GM18858 (cell line): ENCODE data around the gene CHRNB2.
"Not testable (repeated sequence)": the region's sequence is repeated elsewhere in the genome, so short reads cannot be mapped to it uniquely, and the experiment has no call there.

Source experiments
- ATAC-seq: cut with Tn5 transposase; IDR thresholded peaks from one replicate; pipeline ENCODE4 v1.9.1; 2021; ENCODE audit not compliant: unreplicated experiment

The CHRNB2 gene

GRCh38 chr1:154567386-154568156 is at the start of gene CHRNB2:
TSS of gene CHRNB2 (plus strand) at chr1:154567778. CDS start at chr1:154568045, 267 bp downstream.
- ATAC-seq = no peak

- ATAC-seq = no peak
Measured at GRCh38 chr1:154519591-154519991, 48.0 kb upstream of the CHRNB2 start.

- ATAC-seq = no peak
Measured at GRCh38 chr1:154520333-154520732, 47.2 kb upstream of the CHRNB2 start.

GRCh38 chr1:154521695-154522094 is 45.9 kb upstream of the CHRNB2 start:
- no peak for ATAC-seq

- no peak for ATAC-seq
Measured at GRCh38 chr1:154524881-154525280, 42.7 kb upstream of the CHRNB2 start.

GRCh38 chr1:154527192-154527591 is 40.4 kb upstream of the CHRNB2 start:
- ATAC-seq = no peak

- no peak for ATAC-seq
Measured at GRCh38 chr1:154529308-154529707, 38.3 kb upstream of the CHRNB2 start.

- not testable (repeated sequence) for ATAC-seq
Measured at GRCh38 chr1:154531950-154532349, 35.6 kb upstream of the CHRNB2 start.

- no peak for ATAC-seq
Measured at GRCh38 chr1:154533952-154534844, 33.4 kb upstream of the CHRNB2 start.

- no peak for ATAC-seq
Measured at GRCh38 chr1:154536570-154536969, 31.0 kb upstream of the CHRNB2 start.

- no peak for ATAC-seq
Measured at GRCh38 chr1:154539486-154540483, 27.8 kb upstream of the CHRNB2 start.

- ATAC-seq = no peak
Measured at GRCh38 chr1:154541231-154541630, 26.3 kb upstream of the CHRNB2 start.

- no peak for ATAC-seq
Measured at GRCh38 chr1:154546264-154547063, 21.1 kb upstream of the CHRNB2 start.

GRCh38 chr1:154547105-154547732 is 20.4 kb upstream of the CHRNB2 start:
- ATAC-seq = no peak

GRCh38 chr1:154548028-154548427 is 19.6 kb upstream of the CHRNB2 start:
- ATAC-seq = no peak

GRCh38 chr1:154549202-154549770 is 18.3 kb upstream of the CHRNB2 start:
- no peak for ATAC-seq

GRCh38 chr1:154550070-154550469 is 17.5 kb upstream of the CHRNB2 start:
- ATAC-seq = no peak

- no peak for ATAC-seq
Measured at GRCh38 chr1:154550657-154551056, 16.9 kb upstream of the CHRNB2 start.

- no peak for ATAC-seq
Measured at GRCh38 chr1:154551474-154551873, 16.1 kb upstream of the CHRNB2 start.
